NCI-H2227 (cell line): ENCODE measurements around the gene SRP68.
"Not testable (repeated sequence)": the region's sequence is repeated elsewhere in the genome, so short reads cannot be mapped to it uniquely, and the experiment has no call there.

Experiments
- DNase-seq: peaks from one replicate; lab custom pipeline; 2025; ENCODE audit not compliant: unreplicated experiment; lab: John Stamatoyannopoulos, UW

SRP68 gene

DNA sequence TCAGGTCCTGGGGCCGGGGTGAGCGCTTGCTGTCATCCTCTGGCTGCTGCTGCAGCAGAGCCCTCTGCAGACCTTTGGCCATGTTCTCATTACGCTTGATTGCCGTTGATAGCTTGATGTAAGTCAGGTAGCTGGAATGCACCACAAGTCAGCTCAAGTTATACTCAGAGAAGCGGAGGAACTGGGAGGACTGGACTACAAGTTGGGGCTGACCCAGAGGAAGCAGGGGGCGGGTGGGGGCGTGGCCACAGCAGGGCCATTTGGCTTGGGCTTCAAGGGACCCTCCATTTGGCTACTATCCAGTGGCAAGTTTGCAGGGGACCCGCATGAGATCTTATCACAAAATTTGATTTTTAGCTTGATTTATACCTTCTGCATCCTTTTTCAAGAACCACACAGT is 26.3 kb downstream of the SRP68 start:
- DNase-seq: no peak

DNA sequence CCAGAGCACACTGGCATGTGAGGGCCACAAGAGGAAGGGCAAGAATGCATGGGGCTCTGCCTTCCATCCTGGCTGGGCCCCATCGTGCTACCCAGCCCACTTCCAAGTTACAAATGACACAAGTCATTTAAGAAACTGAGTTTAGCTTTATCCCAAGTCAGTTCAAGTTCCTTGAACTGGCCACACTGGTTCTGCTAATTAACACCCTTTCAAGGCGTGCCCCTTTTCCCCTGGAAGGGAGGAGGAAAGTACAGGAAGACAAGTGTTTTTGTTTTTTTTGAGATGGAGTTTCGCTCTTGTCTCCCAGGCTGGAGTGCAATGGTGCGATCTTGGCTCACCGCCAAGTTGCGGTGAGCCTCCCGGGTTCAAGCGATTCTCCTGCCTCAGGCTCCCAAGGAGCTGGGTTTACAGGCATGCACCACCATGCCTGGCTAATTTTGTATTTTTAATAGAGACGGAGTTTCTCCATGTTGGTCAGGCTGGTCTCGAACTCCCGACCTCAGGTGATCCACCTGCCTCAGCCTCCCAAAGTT is 27.8 kb downstream of the SRP68 start:
- DNase-seq: not testable (repeated sequence)

DNA sequence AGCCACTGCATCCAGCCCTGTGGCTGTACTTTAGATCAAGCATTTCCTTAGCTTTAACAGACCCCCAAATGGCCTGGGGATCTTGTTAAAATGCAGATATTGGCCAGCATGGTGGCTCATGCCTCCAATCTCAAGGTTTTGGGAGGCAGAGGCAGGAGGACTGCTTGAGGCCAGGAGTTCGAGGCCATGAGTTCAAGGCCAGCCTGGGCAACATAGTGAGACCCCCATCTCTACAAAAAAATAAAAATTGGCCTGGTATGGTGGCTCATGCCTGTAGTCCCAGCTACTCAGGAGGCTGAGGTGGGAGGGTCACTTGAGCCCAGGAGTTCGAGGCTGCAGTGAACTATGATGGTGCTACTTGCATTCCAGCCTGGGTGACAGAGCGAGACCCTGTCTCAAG is 29.4 kb downstream of the SRP68 start:
- not testable (repeated sequence) for DNase-seq

DNA sequence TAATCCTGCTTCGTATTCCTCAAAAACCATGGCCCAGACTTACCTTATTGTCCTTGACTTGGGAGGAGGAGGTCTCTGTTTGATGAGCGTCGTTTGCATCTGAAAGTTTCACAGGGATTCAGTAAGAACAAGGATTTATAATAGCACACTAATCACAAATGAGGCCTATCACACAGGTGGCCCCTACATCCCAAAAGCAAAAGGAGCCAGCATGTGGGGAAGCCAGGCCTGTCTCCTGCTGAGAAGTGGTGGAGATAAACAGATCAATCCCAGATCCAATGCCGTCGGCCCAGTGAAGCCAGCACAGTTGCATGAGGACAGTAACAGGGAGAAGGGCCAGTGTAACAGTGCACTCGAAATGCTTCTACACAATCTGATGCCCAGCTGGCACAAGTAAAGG is 31.9 kb downstream of the SRP68 start:
- no peak for DNase-seq

DNA sequence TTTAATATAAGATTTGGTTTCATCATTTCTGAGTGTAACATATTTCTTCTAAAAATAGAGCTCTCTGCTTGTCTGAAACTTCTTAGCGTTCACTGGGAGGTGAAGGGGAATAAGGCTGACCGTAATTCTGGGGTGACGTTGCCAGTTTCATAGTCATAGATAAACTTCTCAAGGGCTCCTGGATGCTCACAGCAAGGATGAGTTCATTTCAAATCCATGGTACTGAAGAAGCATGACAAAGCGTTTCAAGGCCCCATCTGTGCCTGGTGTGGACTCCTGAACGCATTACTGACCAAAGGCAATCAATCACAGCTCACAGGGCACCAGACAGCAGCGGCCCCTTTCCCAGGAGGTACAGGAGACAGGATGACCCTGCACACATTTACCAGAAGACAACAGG is 33.2 kb downstream of the SRP68 start:
- DNase-seq: no peak

DNA sequence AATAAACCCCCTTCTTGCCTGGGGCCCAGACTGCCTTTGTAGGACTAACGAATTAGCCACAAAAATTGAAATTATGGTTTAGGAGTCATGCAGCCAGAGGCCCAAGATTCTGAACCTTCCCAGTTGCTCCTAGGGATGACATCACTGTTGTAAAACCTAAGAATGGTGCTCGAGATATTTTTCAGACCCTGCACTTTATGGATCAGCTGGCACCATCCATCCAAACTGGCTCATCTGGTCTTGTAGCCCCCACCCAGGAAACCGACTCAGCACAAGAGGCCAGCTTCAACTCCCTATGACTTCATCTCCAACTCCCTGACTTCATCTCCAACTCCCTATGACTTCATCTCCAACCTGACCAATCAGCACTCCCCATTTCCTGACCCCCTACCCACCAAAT is 34.3 kb downstream of the SRP68 start:
- DNase-seq: no peak

DNA sequence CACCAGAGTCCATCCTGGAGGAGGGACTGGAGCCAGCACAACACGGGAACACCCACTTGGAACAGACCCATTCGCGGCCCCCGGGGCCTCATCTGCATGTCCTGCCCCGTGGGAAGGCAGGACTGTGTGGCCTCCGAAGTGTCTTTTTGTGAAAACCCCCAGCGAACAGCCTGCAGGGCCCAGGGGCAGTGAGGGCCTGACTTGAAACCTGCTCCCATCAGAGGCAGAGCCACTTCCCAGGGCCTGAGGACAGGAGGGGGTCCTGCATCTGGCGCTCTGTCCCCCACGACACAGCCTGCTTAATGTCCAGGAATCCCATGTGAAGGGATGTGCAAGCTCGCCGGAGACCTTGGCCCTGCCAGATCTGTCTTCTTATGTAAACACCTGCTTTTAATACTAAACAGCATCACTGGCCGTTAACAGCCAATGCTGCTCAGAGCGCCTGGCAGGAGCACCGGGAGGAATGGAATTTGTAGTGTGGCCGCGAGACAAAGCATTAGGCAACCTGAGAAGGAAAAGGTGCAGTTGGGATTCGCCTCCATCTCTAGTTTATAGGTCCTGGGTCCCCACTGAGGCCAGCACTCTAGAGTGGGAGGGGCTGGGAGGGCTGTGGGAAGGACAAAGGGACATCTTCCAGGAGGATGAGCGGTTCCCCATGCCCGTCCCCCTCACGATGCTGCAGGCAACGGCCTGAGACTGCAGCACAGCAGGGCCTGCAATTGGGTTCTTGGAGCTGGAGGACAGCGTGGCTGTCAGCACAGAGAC is 35.6 kb downstream of the SRP68 start:
- DNase-seq: peak; percentile 30

DNA sequence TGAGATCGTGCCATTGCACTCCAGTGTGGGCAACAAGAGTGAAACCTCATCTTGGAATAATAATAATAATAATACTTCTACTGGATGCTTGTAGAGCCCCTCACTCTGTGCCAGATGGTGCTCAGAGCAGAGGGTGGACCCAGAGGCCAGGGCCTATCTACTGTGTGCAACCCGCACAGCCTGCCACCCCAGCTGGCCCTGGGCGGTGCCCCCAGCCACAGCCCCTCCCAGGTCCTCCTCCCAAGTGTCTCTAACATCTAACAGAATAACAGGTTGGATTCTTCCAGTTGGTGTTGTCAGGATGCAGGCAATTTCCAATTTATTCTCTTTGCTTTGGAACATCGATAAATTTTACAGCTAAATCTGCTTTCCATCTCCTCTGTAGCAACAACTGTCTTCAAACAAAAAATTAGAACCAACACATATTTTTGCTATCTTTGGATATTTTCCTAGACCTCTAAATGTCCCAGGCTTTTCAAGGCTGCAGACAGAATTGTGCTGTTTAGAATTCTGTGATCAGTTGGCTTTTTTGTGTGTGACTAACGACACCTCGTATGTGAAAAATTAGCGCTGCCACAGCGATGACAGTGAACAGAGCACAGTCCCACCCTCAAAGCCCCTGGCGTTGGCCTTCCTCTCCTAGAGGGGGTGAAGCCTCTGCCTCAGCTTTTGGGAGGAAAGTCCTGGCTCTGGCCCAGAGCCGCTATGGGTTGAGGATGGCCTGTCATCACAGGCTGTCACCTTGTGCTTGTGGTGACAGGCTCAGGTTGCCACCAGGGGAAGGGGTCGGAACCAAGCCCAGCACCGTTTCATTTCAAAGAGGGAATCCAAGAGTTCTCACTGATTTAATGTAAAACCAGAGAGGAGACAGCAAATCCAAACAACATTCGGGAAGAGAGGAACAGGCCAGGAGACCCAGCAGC is 37.6 kb downstream of the SRP68 start:
- no peak for DNase-seq

DNA sequence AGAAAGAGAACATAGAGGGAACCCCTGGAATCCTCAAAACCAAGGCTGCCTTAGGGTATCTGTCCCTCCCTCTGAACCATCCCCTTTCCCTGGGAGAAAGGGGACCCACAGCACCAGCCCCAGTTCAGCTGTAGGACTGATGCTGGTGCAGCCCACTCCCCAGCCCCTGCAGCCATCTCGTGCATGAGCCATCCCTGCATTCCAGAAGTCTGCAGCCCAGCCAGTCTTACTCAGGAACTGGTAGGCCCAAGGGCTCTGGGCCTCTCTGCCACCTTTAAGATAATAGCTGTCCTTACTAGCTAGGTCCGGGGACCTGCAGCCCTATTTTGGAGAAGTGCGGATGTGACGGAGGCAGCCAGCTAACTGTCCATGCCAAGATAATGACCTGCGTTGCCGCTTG is 39.2 kb downstream of the SRP68 start:
- no peak for DNase-seq

DNA sequence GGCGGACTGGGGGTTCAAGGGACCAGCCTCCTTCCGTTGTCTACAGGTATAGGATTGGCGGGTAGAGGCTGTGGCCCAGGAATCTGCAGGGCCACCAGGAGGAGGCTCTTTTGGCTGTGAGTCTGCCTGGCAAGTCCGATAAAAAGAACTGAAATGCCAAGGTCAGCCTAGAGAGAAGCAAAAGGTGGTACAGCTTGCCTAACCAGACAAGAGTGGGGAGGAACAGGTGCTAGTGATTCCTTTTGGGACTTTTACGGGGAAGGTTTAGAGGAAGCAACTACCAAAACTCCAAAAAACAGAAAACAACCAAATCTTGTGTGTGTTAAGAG is 39.6 kb downstream of the SRP68 start:
- no peak for DNase-seq

DNA sequence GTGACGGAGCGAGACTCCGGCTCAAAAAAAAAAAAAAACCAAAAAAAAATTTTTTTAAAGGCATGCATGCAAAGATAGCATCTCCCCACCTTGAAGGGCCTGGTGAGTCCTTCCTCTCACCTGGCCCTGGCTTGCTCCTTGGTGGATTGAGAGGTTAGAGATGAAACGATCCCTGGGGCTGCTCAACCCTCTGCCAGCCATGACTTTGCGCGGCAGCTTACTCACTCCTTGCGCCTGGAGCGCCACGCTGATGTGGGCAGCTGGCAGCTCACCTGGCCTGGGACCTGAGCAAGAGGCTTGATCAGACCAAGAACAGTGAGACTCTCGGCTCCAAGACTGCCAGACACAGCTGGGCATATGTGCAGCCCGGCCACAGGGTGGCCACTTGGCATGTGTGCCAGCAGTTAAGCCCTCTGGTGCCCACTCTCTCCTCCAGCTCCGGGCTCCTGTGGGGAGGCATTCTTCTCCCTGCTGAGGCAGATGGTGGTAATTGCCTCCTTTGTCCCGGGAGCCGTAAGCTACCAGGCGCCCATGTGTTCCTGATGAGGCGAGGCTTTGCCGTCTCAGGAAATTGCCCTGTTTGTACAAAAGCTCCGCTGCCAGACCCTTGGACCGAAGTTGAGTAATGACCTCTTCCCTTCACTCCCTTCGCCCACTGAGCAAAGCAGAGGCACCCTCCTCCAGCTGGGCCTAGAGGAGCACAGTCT is 40.1 kb downstream of the SRP68 start:
- peak; percentile 59 for DNase-seq

DNA sequence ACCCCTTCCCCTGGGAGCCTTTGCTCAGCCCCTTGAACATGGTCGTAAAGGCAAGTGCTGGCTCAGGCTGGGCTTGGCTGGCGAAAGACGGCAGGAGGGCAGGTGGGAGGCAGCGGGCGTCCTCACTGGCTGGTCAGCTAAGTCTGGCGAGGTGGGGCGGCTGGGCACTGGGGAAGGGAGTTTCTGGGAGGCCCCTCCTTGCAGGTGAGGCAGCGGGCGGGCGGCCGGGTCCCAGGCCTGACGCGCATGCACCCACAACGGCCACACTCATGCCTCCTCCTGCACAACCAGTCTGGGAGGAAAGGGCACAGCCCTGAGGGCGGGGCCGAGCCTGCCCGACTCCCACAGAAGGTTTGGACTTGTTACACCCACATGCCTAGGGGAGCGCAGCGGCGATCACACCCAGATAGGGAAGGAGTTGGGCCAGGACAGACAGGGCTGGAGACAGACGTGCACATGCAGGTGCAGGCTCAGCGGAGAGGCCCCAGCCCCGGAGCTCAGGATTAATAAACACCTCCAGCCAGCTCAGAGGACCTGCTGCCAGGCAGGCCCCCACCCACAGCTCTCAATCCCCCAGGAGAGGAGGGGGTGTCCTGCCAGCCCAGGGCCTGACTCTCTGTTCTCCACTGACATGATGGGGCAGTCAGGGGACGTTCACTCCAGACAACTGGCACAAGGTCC is 45.0 kb downstream of the SRP68 start, which contains the start of gene EVPL:
EVPL (minus strand) TSS at position 148 of the 681 bp plus-strand sequence; CDS start at position 40, 108 bp downstream.
- no peak for DNase-seq

DNA sequence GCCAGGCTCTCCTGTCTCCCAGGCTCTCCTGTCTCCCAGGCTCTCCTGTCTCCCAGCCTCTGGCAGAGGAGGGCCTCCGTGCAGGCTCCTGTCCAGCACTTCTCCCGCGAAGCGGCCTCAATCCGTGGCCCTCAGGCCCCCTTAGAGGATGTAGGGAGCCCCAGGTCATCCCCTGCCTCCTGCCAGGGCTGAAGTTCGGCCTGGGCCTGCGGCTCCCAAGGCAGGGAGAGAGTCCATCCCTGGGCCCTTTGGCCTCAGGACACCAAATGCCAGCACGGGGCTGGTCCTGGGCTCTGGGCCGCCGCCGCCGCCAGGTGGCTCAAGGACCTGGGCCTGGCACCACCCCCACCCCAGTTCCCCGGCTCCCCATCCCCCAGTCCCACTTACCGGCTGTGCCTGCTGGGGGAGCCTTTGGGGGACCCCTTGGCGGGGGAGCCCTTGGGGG is 45.6 kb downstream of the SRP68 start:
- DNase-seq: no peak

DNA sequence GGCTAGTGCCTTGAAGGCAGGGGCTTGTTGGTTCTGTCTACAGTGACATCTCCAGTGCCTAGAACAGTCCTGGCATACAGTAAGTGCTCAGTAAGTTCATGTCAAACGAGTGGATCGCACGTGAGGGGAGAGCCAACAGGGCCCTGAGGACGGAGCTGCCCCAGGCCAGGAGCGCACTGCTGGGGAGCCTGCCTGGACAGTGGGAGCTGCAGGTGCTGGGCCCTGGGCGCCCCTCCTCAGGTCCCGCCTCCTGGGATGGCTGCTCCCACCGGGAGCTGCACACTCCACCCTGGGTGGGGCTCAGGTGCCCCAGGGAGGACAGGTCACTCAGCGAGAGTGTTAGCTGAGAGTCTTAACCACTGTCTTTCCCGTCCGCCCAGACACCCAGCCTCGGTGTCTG is 47.0 kb downstream of the SRP68 start:
- DNase-seq: no peak

DNA sequence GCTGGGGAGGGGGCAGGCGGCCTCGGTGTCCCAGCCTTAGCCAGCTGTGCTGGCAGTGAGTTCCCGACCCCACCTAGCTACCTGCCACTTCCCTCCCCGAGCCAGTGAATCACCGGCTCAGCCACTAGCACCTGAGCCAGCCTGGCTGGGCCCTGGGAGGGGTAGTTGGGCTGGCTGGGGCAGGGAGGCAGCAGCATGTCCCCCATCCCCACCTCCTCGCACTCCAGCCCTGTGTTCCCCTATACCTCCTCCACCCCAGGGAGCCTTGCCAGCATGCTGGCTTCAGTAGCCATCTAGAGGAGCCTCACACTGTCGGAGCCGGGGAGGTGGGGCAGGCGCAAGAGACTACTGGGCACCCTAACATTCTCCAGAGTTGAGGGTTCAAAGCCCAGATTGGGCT is 48.0 kb downstream of the SRP68 start:
- no peak for DNase-seq

DNA sequence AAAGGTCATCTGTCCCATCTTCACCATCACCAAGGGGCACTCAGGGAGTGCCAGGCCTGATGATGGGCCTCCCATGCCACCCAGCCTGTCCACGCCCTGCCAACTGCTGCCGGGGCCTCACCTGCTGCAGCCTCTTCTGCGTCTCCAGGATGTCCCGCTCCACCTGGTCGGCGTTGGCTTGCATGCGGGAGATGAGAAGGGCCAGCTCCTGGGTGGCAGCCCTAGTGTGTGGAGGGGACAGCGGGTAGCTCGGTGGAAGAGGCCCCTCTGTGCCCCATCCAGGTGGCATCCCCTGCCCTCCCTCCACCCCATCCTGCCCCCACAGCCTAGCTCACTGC is 48.4 kb downstream of the SRP68 start:
- no peak for DNase-seq

DNA sequence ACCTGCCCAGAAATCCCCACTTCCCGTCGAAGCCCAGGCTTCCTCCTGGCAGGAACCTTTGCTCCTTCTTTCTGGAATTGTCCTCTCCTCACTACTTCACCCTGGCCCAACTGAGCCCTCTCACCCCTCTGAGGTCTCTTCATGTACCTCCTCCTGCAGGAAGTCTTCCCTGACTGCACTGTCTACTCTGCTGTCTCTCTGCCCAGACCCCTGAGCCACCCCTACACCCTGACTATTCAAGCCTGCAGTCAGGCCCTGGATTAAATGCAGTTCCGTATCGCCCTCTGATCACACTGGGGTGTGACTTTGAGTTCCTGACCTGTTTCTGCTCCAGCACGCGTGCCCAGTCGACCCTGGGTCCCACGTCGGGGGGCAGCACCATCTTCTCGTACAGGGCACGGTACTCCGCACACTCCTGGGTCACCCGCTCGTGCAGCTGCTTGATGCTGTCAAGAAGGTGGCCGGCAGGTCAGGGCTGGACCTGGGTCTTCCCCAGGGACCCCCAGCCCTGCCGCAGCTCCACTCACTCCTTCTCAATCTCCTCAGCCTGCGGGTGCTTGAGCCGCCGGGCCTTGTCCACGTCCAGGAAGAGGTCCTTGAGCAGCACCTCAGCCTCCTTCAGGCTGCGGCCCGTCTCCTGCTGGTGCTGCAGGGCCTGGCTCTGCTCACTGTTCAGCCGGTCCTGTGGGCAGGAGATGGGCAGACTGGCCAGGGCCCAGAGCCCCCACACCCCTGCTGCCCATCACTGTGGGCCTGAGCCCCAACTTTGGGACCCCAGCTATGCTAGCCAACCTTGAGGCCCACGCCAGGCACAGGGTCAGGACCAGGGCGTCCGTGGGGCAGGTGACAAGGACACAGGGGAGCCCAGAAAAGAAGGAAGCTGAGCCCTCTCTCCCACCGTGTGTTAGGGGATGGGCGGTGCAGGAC is 49.1 kb downstream of the SRP68 start:
- no peak for DNase-seq

DNA sequence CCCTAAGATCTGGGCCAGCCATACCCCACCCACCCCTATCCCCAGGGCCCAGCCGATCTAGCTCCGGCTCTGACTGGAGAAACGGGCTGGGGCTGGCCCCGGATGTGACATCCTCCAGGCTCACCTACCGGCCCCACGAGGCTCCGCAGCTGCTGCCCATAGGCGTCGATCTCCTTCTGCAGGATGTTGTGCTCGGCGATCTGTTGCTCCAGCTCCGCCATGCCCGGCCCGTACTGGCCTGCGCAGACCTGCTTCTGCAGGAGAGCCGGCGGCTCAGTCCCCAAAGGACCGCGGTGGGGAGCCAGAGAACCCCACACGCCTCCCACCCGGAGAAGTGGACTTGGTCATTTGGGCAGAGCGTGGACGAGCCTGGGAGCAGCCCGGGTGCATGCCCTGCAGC is 50.0 kb downstream of the SRP68 start:
- DNase-seq: no peak

DNA sequence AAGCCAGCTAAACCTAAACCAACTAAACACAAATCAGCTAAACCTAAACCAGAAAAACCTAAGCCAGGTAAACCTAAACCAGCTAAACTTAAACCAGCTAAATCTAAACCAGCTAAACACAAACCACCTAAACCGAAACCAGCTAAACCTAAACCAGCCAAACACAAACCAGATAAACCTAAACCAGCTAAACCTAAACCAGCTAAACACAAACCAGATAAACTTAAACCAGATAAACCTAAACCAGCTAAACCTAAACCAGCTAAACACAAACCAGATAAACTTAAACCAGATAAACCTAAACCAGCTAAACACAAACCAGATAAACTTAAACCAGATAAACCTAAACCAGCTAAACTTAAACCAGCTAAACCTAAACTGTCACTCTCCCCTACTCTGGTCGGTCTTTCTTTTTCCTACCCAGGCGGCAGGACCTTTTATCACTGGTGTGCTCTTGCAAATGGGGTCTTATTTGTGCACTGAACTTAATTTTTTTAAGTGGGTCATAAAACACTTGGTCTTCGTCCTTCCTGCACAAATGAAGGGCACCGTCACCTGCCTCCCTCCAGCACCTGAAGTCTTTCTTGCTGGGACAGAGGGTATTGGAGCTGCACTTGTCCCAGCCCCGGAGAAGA is 52.4 kb downstream of the SRP68 start:
- DNase-seq: no peak
